GM12878 (cell line): ENCODE results near the gene SNRPA. TPM values are rescaled to one million over a fixed set of nuclear protein-coding genes. Genes with fewer than 3 reads are reported as not detected.

Experiments
- CBX5 ChIP-seq: sonication (generic); IDR thresholded peaks from 2 replicates; pipeline ENCODE4 v1.6.1; 2016; ENCODE audit warnings: low read depth, moderate library complexity, mild to moderate bottlenecking, inconsistent platforms
- CREB1 ChIP-seq: IDR thresholded peaks from 2 replicates; pipeline ENCODE4 v1.6.1; 2012; ENCODE audit warnings: low read depth, mild to moderate bottlenecking, inconsistent platforms
- ESRRA ChIP-seq: IDR thresholded peaks from 2 replicates; pipeline ENCODE4 v1.6.1; 2012; ENCODE audit warnings: mild to moderate bottlenecking, low read length, improper control_type of control experiment
- ETV6 ChIP-seq, 2 experiments: fragments of 450-650 bp in 1 of 2; IDR thresholded peaks in 1 of 2; conservative IDR thresholded peaks in 1 of 2; 2 replicates each; pipeline ENCODE4 v1.6.1; 2014; ENCODE audit warnings: antibody characterized with exemption in 1 of 2, borderline replicate concordance in 1 of 2, low read depth in 1 of 2, mild to moderate bottlenecking in 1 of 2, moderate library complexity in 1 of 2
- EZH2 ChIP-seq: IDR thresholded peaks from 2 replicates; pipeline ENCODE4 v1.6.1; 2012; ENCODE audit warnings: low read depth, mild to moderate bottlenecking, control low read depth, inconsistent platforms, low read length, borderline replicate concordance; ENCODE audit not compliant: control insufficient read depth
- FOXK2 ChIP-seq: fragments of 450-650 bp; IDR thresholded peaks from 2 replicates; pipeline ENCODE4 v1.6.1; 2017; ENCODE audit warnings: mild to moderate bottlenecking, moderate library complexity
- GABPA ChIP-seq: IDR thresholded peaks from 2 replicates; pipeline ENCODE4 v1.6.1; 2014; ENCODE audit warnings: antibody characterized with exemption, low read depth, mild to moderate bottlenecking, inconsistent platforms
- HDGF ChIP-seq: fragments of 450-650 bp; IDR thresholded peaks from 2 replicates; pipeline ENCODE4 v1.6.1; 2016; ENCODE audit warnings: antibody characterized with exemption
- IRF5 ChIP-seq: fragments of 450-650 bp; IDR thresholded peaks from 2 replicates; pipeline ENCODE4 v1.6.1; 2017; ENCODE audit warnings: borderline replicate concordance
- JUND ChIP-seq: IDR thresholded peaks from 2 replicates; pipeline ENCODE4 v1.6.1; 2012; ENCODE audit warnings: low read depth, mild to moderate bottlenecking, low read length, improper control_type of control experiment, moderate library complexity
- KLF5 ChIP-seq: fragments of 450-650 bp; IDR thresholded peaks from 2 replicates; pipeline ENCODE4 v1.6.1; 2014; ENCODE audit warnings: mild to moderate bottlenecking; ENCODE audit not compliant: partially characterized antibody
- MTA2 ChIP-seq: fragments of 450-650 bp; IDR thresholded peaks from 2 replicates; pipeline ENCODE4 v1.6.1; 2016; ENCODE audit warnings: low read depth, mild to moderate bottlenecking, moderate library complexity
- MYB ChIP-seq: fragments of 150-350 bp; IDR thresholded peaks from 2 replicates; pipeline ENCODE4 v1.6.1; 2014; ENCODE audit warnings: mild to moderate bottlenecking, low read depth, low read length, borderline replicate concordance
- NRF1 ChIP-seq: conservative IDR thresholded peaks from 2 replicates; pipeline ENCODE4 v1.6.1; 2011; ENCODE audit warnings: mild to moderate bottlenecking, low read depth, low read length, improper control_type of control experiment
- PBX3 ChIP-seq: IDR thresholded peaks from 2 replicates; pipeline ENCODE4 v1.6.1; 2011; ENCODE audit warnings: mild to moderate bottlenecking, low read depth, low read length, moderate library complexity; ENCODE audit not compliant: insufficient replicate concordance
- PKNOX1 ChIP-seq: fragments of 450-650 bp; IDR thresholded peaks from 2 replicates; pipeline ENCODE4 v1.6.1; 2016; ENCODE audit warnings: mild to moderate bottlenecking
- SIX5 ChIP-seq: IDR thresholded peaks from 2 replicates; pipeline ENCODE4 v1.6.1; 2011; ENCODE audit warnings: mild to moderate bottlenecking, low read depth, low read length, moderate library complexity; ENCODE audit not compliant: severe bottlenecking
- SMAD1 ChIP-seq: fragments of 450-650 bp; IDR thresholded peaks from 2 replicates; pipeline ENCODE4 v1.6.1; 2018; ENCODE audit warnings: mild to moderate bottlenecking, low read depth; ENCODE audit not compliant: partially characterized antibody
- SMC3 ChIP-seq: IDR thresholded peaks from 2 replicates; pipeline ENCODE4 v1.6.1; 2011; ENCODE audit warnings: low read length, improper control_type of control experiment, borderline replicate concordance
- SPI1 ChIP-seq: IDR thresholded peaks from 2 replicates; pipeline ENCODE4 v1.6.1; 2011; ENCODE audit warnings: low read depth, mild to moderate bottlenecking, low read length, moderate library complexity, borderline replicate concordance; ENCODE audit not compliant: insufficient read depth
- SRF ChIP-seq, 2 experiments: IDR thresholded peaks; 2 replicates each; pipeline ENCODE4 v1.6.1; 2011; ENCODE audit warnings: low read depth in 2 of 2, low read length in 2 of 2, mild to moderate bottlenecking in 1 of 2, moderate library complexity in 1 of 2
- TCF7 ChIP-seq: IDR thresholded peaks from 2 replicates; pipeline ENCODE4 v1.6.1; 2014; ENCODE audit warnings: antibody characterized with exemption, borderline replicate concordance
- ZBTB4 ChIP-seq: fragments of 450-650 bp; formaldehyde crosslinking; IDR thresholded peaks from 2 replicates; pipeline ENCODE4 v1.4.0; 2022; ENCODE audit warnings: mild to moderate bottlenecking, moderate library complexity
- ZNF217 ChIP-seq: fragments of 450-650 bp; IDR thresholded peaks from 2 replicates; pipeline ENCODE4 v1.6.1; 2017; ENCODE audit warnings: antibody characterized with exemption, mild to moderate bottlenecking
- ZSCAN29 ChIP-seq: fragments of 450-650 bp; IDR thresholded peaks from 2 replicates; pipeline ENCODE4 v1.6.1; 2017; ENCODE audit warnings: mild to moderate bottlenecking, moderate library complexity
- polyA plus RNA-seq, 11 experiments: library from polyadenylated mRNA; depleted of rRNA in 4 of 11; unstranded in 6 of 11; stranded (reverse) in 5 of 11; fragments of >200 nt; fragmentation: Nextera tagmentation in 4 of 11; fragmentation: Illumina TruSeq in 1 of 11; extraction: Ambion mirVana in 4 of 11; extraction: Trizol in 1 of 11; gene quantifications; 1 replicate in 1 of 11; 2 replicates in 10 of 11; pipeline versions ENCODE4 v1.2.1 to v1.2.3, GENCODE V29; 2011 to 2016; ENCODE audit warnings: inconsistent platforms in 2 of 11, missing spikeins in 2 of 11, low read depth in 1 of 11
- total RNA-seq, 4 experiments: library from RNA; depleted of rRNA in 3 of 4; stranded (reverse); fragments of >200 nt in 3 of 4; fragmentation: Illumina TruSeq in 1 of 4; extraction: Trizol in 1 of 4; gene quantifications; 2 replicates each; pipeline versions ENCODE4 v1.2.1 to v1.2.3, GENCODE V29; 2013 to 2021

The SNRPA gene
- total and polyA plus RNA-seq, 10 of the 15 experiments (the other 5 are each of a cell fraction or from before 2014, with no cell fraction given) = 14.8 to 299 (median 202) TPM

GRCh38 chr19:40797963-40798682, 47.1 kb downstream of the SNRPA start (continued):
- TF ChIP-seq SIX5 (no peak), ZBTB4 (no peak), ESRRA (no peak), PBX3 (no peak), CREB1 (no peak), GABPA (no peak), ETV6 (conservative IDR thresholded peaks at IDR 0.05 in 1 of 2, IDR thresholded peaks at IDR 0.05 in 1 of 2; ENCODE audit: borderline replicate concordance in 1 of 2, low read depth in 1 of 2) (no peak), ZNF217 (no peak), KLF5 (no peak), CBX5 (no peak), SRF (IDR thresholded peaks at IDR 0.05; ENCODE audit: low read depth in 2 of 2, low read length in 2 of 2) (no peak), EZH2 (no peak), FOXK2 (no peak), SMAD1 (peak; percentile 65), TCF7 (no peak), MTA2 (no peak), IRF5 (no peak), ZSCAN29 (no peak), HDGF (no peak), MYB (no peak), SPI1 (no peak), NRF1 (no peak), JUND (no peak), SMC3 (peak; percentile 30; the same call in 1 of the 2 replicates), PKNOX1 (no peak)
